Activated T-cell treated with anti-CD3 and anti-CD28 coated beads, Interleukin-2, amount 50 U/mL, for 48 hours (primary cell): ENCODE data around the gene CRYBB2.
A peak's percentile ranks its signal among the peaks of the same experiment; 100 is the strongest.
"Not testable (repeated sequence)": the region's sequence is repeated elsewhere in the genome, so short reads cannot be mapped to it uniquely, and the experiment has no call there.

Experiments
- DNase-seq, 2 experiments: peaks; one replicate each; pipeline ENCODE4 v3.0.0-alpha.2; 2020

The CRYBB2 gene

DNA sequence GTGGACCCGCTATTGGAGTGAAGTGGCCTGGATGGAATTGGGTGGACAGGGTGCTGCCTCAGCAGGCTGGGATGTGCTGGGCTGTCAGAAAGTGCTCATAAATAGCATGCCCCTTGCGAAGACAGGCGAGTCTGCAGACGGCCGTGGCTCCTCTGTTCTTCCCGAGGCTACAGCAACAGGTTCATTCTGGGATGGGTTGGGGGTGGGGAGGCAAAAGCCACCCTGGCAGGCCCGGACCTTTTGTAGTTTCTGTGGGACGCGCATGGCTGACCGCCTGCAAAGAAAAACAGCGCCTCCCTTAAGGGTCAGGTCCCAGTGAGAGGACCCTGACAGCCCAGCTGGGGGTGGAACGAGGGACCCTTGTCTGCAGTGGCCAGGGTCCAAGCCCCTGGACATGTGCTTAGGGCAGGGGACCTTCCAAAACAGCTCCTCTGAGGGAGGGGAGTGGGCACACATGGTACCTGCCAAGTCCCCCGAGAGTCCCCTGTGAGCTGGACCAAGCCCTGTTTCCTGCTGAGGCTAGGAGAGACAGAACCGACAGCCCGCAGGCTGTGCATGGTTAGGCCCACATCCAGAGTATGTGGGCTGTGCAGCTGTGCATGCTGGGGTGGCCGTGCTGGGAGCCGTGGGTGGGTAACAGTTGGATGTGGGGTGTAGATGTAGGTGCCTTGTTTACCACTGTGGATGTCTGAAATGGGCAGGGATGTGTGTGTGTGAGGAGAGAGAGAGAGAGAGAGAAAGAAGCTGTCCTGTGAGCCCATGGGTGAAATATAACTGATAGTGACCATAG, 19.5 kb upstream of the CRYBB2 start, which contains the start of gene CRYBB3:
TSS of gene CRYBB3 (plus strand) at position 128 of the 790 bp plus-strand sequence. CDS start 1,539 bp downstream, outside the sequence.
- no peak for DNase-seq

- no peak for DNase-seq
Measured at GRCh38 chr22:25200967-25201366, 18.5 kb upstream of the CRYBB2 start.

DNA sequence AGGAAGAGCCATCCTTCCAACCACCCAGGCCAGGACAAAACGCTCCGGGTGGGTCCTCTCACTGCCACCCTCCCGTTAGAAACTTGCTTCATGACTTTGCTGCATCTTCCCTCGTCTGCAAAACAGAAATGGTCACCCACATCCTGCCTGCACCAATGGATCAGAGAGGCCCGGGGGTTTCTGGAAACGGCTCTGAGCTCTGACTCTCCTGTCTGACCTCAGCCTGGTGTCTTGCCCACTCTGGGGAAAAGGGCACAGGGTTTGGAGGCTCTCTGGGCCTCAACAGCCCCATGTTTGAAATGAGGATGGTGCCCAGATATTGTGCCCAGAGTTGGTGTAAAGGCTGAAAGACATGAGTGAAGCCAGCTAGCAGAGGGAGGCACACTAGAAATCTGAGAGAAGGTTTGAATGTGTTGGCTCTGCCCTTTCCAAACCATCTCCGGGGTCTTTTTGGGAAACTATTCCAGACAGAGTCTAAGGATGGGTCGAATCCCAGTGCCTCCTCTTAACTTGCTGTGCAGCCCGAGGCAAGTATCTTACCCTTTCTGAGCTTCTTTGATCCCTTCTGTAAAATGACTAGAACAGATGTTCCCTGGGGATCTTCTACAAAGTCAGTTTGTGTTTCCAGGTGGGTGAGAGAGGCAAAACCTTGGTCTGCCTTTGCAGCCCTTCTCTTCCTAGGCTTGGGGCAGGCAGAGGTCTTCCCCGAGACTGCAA, 17.7 kb upstream of the CRYBB2 start:
- DNase-seq = no peak

GRCh38 chr22:25202290-25202921, 17.0 kb upstream of the CRYBB2 start:
- peak; percentile 76 for DNase-seq

GRCh38 chr22:25203082-25203481, 16.4 kb upstream of the CRYBB2 start:
- no peak for DNase-seq

DNA sequence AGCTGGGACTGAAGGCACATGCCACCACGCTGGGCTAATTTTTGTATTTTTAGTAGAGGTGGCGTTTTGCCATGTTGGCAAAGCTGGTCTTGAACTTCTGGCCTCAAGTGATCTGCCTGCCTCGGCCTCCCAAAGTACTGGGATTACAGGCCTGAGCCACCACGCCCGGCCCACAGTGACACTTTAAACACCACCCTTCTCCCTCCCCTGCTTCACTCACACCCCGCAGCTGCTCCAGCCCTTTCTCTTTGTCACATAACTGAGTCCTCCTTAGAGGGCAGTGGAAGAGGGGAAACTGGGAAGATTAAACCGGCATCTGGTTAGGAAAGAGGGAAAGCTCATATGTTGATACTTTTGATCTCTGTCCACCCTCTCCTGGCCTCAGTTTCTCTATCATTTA, 14.9 kb upstream of the CRYBB2 start:
- not testable (repeated sequence) for DNase-seq

DNA sequence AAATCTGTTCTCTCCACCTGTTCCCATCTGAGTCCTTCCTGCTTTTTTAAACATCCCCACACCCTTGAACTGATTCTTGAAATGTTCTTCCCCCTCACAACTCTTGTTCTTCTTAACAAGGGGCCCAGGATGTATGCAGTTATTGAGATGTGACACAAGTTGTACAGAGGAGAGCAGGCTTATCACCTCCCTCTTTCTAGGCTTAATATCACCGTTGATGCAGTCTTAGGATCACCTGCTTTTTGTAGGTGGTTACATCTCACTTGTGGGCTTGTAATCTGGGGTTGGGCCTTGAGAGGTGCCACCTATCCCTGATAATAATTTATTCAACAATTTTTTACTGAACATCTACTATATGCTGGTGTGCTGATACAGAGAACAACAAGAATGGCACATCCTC, 13.6 kb upstream of the CRYBB2 start:
- no peak for DNase-seq

GRCh38 chr22:25206998-25207397, 12.4 kb upstream of the CRYBB2 start:
- no peak for DNase-seq

DNA sequence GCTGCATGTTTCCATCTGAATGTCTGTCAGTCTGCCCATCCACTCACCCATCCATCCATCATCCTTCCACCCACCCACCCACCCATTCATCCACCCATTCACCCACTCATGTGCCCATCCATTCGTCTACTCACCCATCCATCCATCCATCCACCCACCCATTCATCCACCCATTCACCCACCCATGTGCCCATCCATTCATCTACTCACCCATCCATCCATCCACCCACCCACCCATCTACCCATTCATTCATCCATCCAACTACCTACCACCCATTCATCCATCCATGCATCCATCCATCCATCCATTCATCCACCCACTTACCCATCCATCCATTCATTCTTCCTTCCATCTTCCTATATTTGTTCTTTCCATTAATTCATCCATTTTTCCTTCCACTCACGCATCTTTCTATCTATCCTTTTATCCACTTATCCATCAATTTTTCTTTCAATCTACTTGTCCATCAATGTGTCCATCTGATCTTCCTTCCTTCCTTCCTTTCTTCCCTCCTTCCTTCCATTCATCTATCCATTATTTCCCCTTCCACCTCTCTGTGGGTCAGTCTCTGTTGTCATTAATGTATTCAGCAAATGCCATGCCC, 11.8 kb upstream of the CRYBB2 start:
- no peak for DNase-seq

GRCh38 chr22:25208328-25208727, 11.1 kb upstream of the CRYBB2 start:
- DNase-seq = no peak

GRCh38 chr22:25208743-25209505, 10.5 kb upstream of the CRYBB2 start:
- DNase-seq = no peak

DNA sequence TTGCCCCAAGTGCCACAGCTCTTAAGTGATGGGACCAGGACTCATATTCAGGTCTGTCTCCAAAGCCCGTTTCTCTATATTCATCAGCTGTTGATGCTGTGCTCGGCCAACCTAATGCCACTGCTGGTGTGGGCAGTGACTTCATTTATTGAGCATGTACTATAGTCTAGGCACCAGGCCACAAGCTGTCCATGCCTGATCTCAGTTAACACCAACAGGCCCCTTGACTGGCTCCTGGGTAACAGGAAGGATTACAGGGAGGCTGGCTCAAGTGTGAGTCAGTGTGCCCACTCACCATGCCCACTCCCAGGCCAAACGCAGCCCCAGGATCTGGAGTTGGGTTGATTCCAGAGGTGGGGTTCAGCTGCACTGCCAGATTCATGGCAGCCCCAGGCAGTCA, 8.6 kb upstream of the CRYBB2 start:
- DNase-seq = no peak

DNA sequence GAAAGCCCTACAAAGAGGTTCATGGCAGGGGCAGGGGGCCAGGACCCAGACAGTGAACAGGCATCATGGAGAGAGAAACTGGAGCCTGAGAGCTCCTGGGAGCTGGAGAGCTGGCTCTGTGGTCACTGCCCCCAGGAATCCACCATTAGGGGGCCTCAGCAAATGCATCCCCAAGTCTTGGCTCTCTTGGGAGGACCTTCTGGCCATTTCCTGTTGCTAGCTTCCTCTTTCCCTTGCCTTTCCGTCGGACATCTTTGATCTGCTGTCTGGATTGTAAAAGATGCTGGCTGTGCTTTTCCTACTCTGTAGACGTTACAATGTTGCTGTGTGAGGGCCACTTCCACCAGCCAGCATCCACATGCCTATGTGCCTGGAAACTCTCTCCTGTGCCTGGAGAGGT, 7.1 kb upstream of the CRYBB2 start:
- DNase-seq = no peak

DNA sequence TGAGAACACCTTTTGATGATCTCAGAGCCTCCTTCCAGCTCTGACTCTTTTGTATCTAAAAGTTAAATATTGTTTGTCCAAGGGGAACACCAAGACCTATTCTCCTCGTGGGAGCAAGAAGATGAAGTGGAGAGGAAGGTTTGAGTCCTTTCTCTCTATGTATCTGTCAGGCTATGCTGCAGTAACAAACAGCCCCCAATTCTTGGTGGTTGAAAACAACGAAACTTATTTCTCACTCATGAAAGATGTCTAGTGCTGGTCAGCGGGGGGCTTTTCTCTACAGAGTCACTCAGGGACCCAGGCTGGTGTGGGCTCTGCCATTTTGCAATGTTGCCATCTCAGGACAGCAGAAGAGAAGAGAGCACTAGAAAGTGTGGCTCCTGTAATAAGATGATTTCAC, 6.2 kb upstream of the CRYBB2 start:
- DNase-seq = no peak

- no peak for DNase-seq
Measured at GRCh38 chr22:25216230-25216629, 3.2 kb upstream of the CRYBB2 start.

DNA sequence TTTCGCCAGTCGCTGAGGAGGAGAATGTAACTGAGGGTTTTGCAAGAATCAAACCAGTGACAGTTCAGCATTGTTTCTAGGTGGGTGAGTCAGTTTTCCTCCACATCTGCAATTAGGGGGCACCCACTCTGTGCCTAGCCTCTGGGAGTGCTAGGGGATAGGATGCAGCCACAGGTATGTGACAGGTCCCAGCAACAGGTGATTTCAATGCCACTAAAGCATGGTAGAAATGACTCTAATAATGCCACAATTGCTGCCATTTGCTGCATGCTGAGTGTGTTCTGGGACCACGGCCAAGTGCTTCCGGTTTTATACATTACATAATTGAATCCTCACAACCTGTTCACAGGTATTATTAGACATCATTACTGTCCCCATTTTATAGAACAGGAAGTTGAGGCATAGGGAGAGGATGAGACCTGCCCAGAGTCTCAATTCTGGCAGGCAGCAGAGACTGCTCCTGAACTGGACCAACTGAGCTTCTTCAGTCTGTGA, 556 bp downstream of the CRYBB2 start:
- DNase-seq = no peak

DNA sequence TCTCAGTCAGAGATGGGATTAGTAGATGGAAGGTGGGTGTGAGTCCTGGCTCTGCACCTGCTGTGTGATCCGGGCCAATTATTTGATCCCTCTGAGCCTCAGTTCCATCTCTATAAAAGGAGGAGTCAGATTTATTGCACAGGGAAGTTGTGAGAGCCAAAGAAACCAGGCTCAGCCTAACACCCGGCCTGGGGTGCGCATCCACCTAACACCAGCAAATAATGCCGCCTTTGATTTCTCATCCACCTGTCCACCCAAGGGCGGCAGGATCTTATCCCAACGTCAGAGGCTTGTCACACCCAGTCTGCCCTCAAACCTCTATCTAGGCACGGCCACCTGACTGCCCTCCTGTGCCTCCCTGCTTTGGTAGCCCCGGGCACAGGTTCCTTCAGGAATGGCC, 2.4 kb downstream of the CRYBB2 start:
- DNase-seq = no peak

DNA sequence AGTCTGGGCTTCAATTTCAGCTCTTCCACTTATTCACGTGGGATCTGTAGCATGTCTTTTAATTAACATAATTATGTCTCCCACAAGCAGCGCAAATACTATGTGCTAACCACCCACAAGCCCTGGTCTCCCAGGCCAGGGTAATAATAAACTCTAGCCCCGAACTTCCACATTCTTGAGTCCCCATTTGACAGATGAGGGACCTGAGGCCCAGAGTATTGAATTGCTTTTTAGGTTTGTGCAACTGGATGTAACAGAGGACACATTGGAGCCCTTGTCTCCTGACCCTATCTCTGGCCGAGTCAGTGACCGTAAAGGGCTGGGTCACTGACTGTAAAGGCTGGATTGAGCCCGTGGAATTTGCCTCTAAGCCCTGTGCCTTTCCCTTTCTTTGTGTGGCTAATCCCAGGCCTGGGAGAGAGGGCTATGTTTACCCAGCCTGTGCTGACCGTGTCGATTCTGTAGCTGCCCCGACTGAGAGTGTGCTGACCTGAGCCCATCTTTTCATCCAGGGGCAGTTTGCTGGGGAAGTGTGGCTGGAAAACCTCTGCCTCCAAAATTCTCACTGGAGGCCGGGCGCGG, 3.9 kb downstream of the CRYBB2 start:
- no peak for DNase-seq

GRCh38 chr22:25228822-25229221, 9.4 kb downstream of the CRYBB2 start:
- DNase-seq = no peak

GRCh38 chr22:25230760-25231159, 11.3 kb downstream of the CRYBB2 start:
- DNase-seq = not testable (repeated sequence)

GRCh38 chr22:25232301-25232700, 12.9 kb downstream of the CRYBB2 start:
- no peak for DNase-seq

- not testable (repeated sequence) for DNase-seq
Measured at GRCh38 chr22:25233706-25234105, 14.3 kb downstream of the CRYBB2 start.
